IPS DF 4.7 (cell line): ENCODE data around the gene RWDD1.

ENCODE experiments used
- DNase-seq: peaks from one replicate; pipeline ENCODE4 v3.0.0-alpha.2; 2013; ENCODE audit warnings: low spot score; ENCODE audit errors: extremely low read depth

The RWDD1 gene, protein sequence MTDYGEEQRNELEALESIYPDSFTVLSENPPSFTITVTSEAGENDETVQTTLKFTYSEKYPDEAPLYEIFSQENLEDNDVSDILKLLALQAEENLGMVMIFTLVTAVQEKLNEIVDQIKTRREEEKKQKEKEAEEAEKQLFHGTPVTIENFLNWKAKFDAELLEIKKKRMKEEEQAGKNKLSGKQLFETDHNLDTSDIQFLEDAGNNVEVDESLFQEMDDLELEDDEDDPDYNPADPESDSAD

DNA sequence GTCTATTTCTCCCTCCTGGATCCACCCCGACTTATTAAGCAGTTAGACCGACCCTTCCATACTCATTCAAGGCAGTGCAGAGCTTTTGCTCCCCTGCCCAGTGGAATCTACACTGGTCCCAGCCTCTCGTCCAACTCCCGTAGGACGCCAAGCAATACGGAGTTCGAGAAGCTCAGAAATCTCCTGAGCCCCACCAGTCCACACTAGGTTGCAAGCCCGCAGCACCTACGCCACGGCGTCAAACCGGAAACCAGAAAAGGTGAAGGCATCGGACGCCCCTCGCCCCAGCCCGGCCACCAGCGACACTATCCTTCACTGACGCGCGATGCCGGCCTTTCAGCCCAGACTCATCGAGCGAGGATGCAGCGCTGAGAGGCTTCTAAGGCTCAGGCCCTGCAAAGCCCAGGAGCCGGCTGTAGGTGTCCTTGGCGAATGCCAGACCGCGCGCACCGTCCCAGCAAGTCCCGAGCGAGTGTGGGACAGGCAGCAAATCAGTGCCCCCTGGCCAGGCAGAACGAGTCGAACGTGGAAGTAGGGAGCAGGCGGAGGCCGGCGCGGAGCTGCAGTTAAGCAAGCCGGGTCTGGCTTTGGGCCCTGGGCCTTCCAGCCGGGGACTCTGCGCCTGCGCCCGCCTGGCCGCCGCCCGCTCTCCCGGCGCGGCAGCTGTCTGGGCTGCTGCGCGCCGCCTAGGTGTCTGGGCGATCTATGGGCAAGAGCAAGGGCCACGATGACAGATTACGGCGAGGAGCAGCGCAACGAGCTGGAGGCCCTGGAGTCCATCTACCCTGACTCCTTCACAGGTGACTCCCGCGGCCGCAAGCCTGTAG is at the start of gene RWDD1:
Gene RWDD1, plus strand, starts transcription at position 649 of the 827 bp plus-strand sequence. Its CDS starts 79 bp downstream, at position 728.
- peak; percentile 92 for DNase-seq

DNA sequence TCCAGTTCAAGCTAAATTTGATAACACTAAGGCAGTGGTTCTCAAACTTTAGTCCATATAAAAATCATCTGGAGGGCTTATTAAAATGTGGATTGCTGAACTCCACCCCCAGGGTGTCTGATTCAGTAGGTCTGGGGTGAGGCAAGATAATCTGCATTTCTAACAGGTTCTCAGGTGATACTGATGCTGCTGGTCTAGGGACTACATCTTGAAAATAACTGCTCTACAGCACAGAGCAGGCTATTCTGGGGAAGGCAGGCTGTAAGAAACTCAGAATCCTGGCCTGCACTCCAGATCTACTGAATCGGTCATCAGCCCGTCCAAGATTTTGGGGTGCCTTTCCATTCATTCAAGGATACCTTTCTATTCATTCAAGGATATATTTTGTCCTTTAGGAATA is 48.4 kb upstream of the RWDD1 start:
- DNase-seq, result no peak

DNA sequence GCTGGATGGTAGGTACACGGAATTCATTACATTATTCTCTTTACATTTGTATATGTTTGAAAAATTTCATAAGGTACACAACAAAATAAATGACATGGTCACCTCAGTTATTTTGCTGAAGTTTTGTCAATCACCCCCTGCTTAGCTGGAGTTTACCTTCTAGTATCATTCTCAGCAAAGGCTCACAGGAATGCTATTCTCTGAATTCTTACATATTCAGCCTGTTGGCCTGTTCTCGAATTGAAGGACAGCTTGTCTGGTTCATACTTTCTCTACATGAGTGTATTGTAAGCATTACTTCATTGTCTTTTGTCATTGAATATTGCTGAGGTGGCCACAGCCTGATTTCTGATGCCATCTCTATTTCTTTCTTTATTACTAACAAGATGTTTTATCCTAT is 47.1 kb upstream of the RWDD1 start:
- no peak for DNase-seq

DNA sequence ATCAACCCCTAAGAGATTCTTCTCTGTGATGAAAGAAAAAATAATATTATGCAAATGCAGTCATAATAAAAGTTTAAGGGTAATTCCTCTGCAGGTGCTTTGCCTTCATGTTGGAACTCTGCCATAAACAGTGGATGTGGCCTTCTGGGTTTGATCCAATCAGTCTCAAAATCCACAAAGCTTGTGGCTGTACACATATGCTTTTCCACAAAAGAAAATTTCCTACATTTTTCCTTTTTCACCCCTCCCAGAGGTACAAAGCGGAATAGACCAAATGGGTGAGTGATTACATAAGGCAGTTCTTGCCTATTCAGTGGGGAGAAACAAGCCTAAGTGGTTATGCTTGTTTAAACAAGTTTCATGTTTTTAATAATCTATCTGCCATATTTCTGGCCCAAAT is 43.2 kb upstream of the RWDD1 start:
- no peak for DNase-seq

DNA sequence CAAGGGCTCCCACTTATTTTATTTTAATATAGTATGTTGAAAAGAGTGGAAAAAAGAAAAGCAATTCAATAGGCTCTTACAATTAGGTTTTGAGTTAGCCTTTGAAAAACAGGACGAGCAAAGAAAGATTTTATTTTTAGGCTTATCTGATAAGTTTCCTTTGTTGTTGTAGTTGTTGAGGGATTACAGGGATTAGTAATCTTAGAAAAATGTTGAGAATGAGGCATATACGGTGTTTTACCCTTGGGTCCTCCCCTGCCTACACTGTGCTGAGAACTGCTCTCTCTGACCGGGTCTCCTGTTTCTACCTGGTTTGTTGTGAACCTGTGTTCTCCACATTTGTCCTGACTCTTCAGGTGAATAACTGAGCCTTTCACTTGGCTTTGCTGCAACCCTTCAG is 42.5 kb upstream of the RWDD1 start:
- no peak for DNase-seq

DNA sequence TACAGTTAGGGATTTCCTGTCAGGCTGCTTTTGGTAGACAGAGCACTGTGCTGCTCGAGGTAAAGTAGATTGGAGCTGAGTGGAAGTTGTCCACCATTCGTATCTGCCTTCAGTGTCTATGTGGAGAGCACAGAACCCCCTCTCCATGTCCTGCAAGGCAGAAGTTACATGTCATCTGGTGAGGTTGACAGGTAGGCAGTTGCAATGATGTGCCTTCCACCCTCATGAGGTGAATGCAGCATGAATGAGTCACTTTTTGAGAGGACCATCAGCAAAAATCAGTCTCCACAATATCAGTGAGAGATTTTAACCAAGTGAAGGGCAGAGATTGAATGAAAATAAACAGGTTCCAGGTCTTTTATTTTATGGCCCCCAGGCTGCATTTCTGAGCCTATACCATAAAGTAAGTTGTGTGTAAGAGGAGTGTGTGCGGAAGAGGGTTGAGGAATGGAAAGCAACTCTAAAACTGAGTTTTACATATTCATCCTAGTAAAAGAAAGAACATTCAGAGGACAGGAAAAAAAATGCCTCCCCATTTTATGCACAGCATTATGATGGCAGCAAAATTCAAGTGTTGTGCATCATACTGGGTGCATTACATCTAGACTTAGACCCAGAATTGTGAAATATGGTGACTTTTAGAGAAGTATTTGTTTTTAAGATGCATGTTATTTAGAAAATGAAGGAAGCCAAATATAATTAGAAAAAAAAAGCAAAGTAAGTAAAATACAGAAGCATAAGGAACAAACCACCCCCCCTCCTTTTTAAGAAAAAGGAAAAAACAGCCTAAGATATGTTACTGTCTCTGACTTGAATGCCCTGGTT is 41.6 kb upstream of the RWDD1 start:
- DNase-seq, result no peak

DNA sequence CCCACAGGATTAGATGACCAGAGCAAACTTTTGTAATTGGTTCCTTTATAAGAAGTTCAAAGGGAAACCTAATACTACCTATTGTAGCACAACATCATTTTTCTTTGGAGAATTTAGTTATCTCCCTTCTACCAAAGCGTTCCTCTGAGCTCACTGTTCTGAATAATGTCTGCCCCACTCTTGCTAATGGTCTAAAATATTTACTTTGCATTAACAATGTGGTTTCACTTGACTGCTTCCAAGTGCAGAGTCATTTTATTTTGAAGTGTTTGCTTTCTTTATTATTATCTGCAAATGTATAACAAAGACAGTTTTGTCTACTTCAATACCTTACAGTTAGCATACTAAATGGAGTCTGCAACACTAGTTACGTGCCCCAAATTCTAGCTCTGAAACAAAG is 40.9 kb upstream of the RWDD1 start:
- no peak for DNase-seq

DNA sequence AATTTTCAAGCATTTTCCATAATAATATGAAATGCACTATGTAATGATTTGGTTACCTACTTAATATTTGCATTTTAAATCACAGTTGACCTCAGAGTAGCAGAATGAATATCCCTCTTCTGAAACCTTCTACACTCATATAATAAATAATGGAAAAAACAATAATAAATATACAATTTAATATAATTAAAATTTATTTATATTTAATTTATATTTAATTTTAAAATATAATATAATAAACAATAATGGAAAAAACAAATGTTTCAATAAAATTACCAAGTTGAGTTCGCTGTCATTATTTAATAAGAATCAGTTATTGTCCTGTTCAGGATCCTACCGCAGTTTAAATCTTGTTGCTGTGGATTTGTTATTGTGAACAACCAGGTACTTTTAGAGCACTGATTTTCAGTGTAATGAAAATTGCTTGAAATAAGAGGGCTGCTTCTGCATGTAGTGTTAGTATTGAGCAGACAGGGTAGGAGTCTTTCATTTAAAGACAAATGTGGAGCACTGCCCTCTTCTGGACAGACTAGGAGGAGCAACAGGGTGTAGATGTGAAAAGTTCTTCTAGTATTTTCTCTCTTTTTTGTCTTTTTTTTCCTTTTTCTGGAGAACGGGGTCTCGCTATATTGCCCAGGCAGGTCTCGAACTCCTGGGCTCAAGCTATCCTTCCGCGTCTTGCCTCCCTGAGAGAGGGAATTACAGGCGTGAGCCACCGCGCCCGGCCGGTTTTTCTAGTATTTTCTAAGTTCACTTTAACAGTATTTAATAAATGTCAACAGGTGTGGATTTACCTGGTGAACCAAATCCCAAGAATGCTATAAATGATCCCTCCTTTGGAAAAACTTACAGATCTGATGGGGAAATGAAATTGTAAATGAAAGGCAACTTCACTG is 39.4 kb upstream of the RWDD1 start:
- no peak for DNase-seq

DNA sequence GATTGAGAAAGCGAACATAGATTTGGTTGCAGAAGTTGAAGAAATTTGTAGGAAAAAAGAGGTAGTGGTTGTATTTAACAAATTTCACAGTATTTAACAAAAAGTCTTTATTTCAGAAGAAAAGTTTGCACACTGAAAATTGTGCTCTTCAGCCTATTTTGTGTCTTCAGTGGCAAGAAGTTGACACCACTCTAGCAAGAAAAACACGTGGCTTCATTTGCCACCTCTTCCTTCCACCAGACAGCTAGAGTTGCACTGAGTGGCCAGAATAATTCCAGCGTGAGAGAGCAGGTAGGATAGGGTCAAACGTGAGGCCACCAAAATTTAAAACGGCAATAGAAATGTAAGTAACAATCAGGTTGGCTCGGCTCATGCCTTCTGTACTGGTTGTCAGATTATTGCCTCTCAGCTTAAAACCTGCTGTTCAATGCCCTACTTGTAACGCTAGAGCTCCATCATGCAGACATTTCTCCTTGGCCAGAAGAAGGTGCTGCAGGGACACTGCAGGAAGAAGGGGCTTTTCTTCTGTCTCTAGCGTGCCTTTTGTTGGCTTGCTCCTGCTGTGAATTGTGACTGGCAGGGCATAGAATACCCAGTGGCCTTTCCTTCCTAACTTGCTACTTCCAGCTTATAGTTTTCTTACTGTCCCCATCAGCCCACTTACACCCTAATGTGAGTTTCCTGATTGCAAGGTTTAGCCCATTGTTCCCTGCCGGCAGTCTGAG is 37.9 kb upstream of the RWDD1 start:
- DNase-seq, result no peak

DNA sequence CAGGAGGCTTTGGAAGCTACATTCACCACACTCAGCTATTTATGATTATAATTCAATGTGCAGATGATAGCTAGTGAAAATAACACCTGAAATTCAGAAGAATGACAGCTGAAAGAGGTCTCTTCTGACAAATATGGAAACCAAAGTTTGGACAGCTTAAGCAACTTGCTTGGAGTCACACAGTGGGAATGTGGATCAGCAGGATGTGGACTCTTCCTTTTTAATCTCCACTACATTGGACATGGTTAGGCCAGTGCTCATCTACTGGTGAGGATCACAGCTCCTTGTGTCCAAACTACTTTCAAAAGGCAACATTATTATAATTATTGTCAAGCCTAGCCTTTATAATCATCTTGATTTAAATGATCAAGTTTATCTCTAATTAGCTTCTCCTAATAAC is 36.2 kb upstream of the RWDD1 start:
- no peak for DNase-seq

DNA sequence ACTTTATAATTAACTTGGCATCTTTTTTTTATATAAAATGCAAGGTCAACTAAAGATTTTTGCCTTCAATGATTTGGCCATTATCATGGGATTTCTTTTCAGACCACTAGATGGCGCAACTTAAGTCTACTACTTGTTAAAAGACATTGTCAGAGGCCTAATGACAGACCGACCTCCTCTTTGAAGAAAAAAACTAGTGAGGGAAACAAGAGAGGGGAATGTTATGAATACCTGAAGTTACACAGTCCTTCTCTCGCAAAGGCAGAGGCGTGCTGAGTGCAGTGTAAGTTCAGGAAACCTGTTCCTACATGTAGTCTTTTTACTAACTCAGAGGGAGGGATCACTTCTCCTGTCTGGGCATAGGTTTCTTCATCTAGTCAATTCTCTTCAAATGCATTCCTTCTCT is 35.1 kb upstream of the RWDD1 start:
- no peak for DNase-seq

DNA sequence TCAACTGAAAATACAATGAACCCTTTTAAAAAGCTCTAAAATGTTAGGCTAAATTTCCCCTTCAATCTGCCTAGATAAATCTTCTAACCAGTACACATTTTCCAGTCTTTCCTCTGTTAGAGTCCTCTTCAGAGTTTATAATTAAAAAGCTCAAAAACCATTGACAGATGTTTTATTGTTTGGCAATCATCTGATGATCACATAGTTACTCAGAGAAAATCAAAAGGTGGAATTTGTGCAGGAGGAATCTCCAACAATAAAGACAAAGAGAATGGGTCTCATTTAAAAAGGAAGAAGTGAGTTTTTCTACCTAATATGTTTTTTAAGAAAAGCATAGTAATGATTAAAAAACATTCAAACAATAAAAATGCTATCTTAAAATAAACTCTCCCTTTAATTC is 28.9 kb upstream of the RWDD1 start:
- no peak for DNase-seq

DNA sequence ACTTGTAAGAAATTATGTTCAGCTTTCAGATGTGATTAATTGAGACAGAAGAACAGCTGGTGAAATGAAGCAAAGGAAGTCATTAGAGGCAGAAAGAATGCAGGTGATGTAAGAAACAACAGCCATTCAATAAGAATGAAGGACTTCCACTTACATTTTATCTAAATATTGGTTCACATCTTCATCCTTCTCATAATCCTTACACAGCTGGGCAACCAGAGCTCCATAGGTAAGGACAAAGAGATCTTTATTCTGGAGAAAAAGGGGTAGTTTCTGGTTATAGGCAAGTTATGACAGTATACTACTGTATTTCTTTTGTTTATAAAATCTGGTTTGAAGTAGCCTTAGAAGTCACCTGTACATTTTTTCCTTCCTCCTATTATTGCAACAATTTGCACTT is 28.2 kb upstream of the RWDD1 start:
- no peak for DNase-seq

DNA sequence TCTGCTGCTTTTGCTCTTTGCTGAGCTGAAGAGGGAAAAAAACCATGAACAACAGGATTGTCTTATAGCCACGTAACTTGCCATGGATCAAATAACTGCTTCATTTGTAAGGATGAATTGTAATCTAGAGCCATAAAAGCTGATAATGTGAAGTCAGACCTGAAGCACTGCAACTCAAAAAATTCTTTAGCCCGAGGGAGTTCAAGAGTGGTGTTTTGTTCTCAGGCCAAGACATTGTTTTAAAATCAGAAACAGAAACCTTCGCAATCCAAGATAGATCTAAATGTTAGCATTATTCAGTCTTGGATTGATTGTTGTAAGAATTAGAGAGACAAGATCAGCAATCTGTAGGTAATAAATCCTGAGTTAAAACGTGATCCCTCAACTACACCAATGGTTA is 25.7 kb upstream of the RWDD1 start, which contains the start of gene TRAPPC3L:
Gene TRAPPC3L, minus strand, starts transcription at position 34 of the 400 bp plus-strand sequence. CDS start 170 bp downstream, outside the sequence.
- DNase-seq, result no peak

DNA sequence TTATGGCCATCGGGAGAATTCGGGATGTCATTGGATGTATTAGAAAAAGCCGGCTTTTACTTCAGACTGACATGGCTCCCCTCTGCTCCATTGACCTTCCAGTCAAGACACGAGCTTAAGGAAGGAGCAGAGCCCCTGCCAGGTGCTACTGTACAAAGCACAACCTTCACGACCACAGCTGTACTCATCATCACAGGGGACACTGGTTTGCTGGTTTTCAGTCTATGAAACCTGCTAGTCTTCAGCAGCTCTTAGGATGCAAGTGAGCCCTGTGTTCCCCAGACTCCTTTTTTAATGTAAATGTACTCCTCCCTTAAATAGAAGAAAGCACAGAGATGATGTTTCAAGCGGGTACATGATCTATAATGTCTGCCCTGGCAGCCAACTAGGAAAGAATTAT is 23.9 kb upstream of the RWDD1 start:
- DNase-seq, result no peak

DNA sequence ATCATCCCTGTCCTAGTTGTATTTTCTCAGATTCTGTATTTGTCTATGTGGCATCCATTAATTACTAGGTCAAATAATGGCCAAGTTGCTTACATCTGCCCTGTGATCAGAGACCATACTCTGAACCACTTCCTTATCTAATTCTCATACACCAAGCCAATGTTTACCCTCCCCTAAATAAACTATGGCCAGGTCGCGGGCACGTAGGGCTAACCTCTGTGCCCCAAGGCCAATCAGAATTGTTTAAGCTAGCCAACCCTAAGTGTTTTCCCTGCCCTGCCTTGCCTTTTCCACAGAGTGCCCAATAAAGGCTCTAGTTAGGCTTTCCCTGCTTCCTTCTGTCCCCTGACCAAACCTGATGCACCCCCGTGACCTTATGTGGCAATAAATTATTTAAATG is 20.5 kb upstream of the RWDD1 start:
- no peak for DNase-seq

DNA sequence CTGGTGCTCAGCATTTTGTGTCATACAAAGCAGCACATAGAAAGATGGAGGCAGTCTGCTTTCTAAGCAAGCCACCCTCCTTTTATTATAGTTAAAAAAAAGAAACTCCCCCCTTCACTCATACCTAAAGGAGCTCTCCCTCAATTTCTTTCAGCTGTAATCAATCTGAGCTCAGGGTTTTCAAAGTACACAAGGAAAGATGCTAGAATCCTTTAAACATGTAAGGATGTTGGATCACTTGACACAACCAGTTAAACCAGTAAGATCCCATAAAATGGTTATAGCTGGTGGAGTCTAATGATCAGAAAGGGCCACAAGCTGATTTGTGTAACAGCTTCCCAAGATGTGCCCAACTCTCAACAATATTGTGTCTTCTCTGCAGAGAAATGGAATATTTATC is 17.9 kb upstream of the RWDD1 start, which contains the start of gene CALHM4:
Gene CALHM4, plus strand, starts transcription at position 301 of the 400 bp plus-strand sequence. Its CDS starts 43 bp downstream, at position 344.
- DNase-seq, result no peak

DNA sequence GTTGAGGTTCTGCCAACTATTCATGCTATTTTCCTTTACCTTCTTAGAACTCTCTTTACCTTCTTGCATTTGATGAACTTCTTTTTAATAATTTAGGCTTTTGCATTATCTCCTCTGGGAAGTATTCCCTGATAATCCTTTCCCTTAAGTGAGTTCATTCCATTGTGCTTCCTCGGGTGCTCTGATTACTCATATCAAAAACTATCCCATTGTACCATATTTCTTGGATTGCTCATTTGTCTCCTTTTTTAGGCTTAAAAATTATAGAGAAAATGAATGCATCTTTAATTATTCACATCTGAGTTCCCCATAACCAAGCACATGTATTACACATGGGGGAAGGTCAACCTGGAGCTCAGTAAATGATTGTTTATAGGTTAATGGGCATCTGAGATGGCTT is 15.2 kb upstream of the RWDD1 start:
- DNase-seq, result no peak

DNA sequence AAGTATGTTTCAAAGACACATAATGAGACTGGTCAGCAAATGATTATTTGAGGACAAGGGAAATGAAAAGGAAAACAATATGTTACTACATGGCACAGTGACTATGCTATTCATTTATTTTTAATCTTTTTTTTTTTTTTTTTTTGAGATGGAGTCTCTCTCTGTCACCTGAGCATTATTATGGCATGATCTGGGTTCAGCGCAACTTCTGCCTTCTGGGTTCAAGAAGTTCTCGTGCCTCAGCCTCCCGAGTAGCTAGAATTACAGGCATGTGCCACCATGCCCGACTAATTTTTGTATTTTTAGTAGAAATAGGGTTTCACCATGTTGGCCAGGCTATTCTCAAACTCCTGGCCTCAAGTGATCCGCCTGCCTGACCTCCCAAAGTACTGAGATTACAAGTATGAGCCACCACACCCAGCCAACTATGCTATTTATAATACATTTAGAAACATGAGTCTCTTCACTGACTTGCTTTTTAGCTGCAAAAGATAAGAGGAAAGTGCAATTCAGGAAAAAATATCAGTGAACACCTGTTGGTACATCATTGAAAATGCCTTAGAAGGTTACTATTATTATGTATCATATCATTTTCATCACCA is 14.4 kb upstream of the RWDD1 start:
- DNase-seq, result no peak

DNA sequence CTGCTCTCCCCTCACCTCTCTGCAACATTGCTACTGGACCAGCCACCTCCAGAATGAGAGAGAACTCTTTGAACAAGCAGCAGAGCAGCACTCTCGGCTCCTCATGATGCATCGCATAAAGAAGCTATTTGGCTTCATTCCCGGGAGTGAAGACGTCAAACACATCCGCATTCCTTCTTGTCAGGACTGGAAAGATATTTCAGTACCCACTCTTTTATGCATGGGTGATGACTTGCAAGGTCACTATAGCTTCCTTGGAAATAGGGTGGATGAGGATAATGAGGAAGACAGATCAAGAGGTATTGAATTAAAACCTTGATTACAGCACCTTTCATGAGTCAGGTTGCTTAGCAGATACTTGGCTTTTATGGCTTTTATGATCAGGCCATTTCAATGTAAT is 13.4 kb upstream of the RWDD1 start:
- DNase-seq, result no peak
